DND-41 (cell line): Measurements from ENCODE around the gene RGS7.

Experiments
- CTCF ChIP-seq: IDR thresholded peaks from 2 replicates; pipeline ENCODE4 v1.5.1; 2012; ENCODE audit warnings: borderline replicate concordance, low read length, moderate library complexity, mild to moderate bottlenecking; ENCODE audit not compliant: poor library complexity, severe bottlenecking; ENCODE audit errors: extremely low read depth
- EZH2 ChIP-seq: IDR thresholded peaks from 3 replicates; pipeline ENCODE4 v1.6.1; 2012; ENCODE audit warnings: borderline replicate concordance, low read depth, mild to moderate bottlenecking, moderate library complexity, low read length, inconsistent platforms; ENCODE audit not compliant: severe bottlenecking

- TF ChIP-seq CTCF (no peak), EZH2 (no peak)
These were observed 293.7 kb downstream of the RGS7 start for GRCh38 chr1:241063276-241063675.
